ENCODE results near the gene CD19.
"Not testable (repeated sequence)": the region's sequence is repeated elsewhere in the genome, so short reads cannot be mapped to it uniquely, and the experiment has no call there.

The CD19 gene

DNA sequence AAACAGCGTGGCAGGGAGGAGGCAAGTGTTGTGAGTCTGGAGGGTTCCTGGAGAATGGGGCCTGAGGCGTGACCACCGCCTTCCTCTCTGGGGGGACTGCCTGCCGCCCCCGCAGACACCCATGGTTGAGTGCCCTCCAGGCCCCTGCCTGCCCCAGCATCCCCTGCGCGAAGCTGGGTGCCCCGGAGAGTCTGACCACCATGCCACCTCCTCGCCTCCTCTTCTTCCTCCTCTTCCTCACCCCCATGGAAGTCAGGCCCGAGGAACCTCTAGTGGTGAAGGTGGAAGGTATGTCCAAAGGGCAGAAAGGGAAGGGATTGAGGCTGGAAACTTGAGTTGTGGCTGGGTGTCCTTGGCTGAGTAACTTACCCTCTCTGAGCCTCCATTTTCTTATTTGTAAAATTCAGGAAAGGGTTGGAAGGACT is at the start of gene CD19:
Gene CD19 (plus strand): TSS at position 171 of the 425 bp plus-strand sequence. CDS start 30 bp downstream, at position 201.
- no peak for DNase-seq (ENCODE audit: low read depth)

DNA sequence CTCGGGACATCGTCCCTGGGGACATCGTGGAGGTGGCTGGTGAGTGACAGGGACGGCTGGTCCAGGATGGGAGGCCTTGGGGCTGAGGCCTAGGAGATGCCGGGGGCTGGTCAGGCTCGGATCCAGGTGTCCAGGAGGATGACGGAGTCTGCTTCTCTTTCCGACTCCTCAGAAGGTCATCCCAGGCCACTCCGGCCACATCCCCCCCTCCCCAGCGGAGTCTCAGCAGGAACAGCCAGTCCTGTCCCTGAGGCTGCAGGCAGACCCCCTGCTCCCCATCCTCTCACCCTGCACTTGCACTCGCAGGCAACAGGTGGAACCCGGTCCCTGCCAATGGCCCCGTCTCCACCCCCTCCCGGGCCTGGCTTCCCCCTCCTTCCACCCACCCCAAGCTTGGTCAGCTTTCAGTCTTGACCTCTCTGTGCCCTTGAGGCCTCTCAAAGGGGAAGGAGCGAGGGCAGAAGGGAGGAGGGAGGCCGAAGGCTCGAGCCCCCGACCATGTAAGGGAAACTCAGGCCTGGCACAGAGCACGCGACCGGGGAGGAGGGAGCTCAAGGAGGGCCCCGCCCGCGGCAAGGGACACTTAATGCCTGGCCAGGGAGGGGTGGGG is 49.1 kb upstream of the CD19 start:
- no peak for DNase-seq (ENCODE audit: low read depth)

- no peak for DNase-seq (ENCODE audit: low read depth)
Observed at GRCh38 chr16:28883221-28883996, 48.4 kb upstream of the CD19 start.

GRCh38 chr16:28884045-28884444 is 47.7 kb upstream of the CD19 start:
- no peak for DNase-seq (ENCODE audit: low read depth)

DNA sequence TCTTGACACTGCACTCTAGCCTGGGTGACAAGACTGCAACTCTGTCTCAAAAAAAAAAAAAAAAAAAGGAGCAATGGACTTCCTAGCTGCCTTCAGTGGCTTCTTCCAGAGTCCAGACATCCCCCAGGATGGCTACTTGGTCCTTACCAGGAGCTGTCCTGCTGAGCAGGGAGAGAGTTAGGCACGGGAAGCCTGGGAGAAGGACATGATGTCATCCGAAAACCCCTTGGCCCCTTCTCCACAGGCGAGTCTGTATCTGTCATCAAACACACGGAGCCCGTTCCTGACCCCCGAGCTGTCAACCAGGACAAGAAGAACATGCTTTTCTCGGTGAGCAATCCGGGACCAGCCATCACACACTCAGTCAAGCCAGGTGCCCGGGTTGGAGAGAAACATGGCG is 44.8 kb upstream of the CD19 start:
- no peak for DNase-seq (ENCODE audit: low read depth)

DNA sequence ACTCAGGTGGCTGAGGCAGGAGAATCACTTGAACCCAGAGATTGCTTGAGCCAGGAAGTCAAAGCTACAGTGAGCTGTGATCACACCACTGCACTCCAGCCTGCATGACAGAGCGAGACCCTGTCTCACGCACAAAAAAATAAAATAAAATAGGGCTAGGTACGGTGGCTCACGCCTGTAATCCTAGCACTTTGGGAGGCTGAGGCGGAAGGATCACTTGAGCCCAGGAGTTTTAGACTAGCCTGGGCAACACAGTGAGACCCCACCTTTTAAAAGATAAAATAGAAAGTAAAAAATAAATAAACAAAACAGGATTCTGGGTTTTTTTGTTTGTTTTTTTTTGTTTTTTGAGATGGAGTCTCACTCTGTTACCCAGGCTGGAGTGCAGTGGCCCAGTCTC is 41.4 kb upstream of the CD19 start:
- DNase-seq (ENCODE audit: low read depth): not testable (repeated sequence)

- DNase-seq (ENCODE audit: low read depth): no peak
Observed at GRCh38 chr16:28891964-28892890, 39.5 kb upstream of the CD19 start.

GRCh38 chr16:28893291-28893690 is 38.5 kb upstream of the CD19 start:
- DNase-seq (ENCODE audit: low read depth): no peak

GRCh38 chr16:28895609-28896008 is 36.2 kb upstream of the CD19 start:
- DNase-seq (ENCODE audit: low read depth): no peak

DNA sequence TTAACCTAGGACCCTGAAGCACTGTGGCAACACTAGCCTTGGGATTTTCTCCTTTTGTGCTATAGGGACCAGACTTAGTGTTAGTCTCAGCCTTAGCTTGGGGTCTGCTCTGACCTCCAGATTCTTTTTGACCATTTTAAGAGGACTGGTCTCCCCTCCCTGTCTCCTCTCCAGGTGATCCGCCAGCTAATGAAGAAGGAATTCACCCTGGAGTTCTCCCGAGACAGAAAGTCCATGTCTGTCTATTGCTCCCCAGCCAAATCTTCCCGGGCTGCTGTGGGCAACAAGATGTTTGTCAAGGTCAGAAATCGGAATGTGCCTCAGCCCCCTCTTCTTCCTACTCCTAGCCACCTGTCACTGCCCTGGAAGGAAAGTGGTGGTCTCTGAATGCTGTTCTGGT is 33.9 kb upstream of the CD19 start:
- DNase-seq (ENCODE audit: low read depth): no peak

DNA sequence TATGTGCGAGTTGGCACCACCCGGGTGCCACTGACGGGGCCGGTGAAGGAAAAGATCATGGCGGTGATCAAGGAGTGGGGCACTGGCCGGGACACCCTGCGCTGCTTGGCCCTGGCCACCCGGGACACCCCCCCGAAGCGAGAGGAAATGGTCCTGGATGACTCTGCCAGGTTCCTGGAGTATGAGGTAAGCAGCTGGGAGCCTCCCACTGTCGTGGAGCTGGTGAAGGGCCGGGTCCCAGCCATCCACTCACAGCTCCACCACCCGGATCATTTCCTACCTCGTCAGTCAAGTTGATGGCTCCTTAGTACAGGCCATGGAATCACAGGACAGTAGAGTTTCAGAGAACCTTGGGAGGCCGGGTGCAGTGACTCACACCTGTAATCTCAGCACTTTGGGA is 33.5 kb upstream of the CD19 start:
- DNase-seq (ENCODE audit: low read depth): no peak

GRCh38 chr16:28898942-28899341 is 32.8 kb upstream of the CD19 start:
- DNase-seq (ENCODE audit: low read depth): no peak

GRCh38 chr16:28899882-28900590 is 31.7 kb upstream of the CD19 start:
- DNase-seq (ENCODE audit: low read depth): no peak

GRCh38 chr16:28900601-28901000 is 31.2 kb upstream of the CD19 start:
- no peak for DNase-seq (ENCODE audit: low read depth)

DNA sequence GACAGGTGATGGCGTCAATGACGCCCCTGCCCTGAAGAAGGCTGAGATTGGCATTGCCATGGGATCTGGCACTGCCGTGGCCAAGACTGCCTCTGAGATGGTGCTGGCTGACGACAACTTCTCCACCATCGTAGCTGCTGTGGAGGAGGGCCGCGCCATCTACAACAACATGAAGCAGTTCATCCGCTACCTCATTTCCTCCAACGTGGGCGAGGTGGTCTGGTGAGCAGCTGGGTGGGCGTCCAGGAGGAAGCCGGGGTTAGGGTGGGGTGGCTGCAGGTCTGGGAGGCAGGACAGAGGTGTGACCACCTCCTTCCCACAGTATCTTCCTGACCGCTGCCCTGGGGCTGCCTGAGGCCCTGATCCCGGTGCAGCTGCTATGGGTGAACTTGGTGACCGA is 29.9 kb upstream of the CD19 start:
- no peak for DNase-seq (ENCODE audit: low read depth)

DNA sequence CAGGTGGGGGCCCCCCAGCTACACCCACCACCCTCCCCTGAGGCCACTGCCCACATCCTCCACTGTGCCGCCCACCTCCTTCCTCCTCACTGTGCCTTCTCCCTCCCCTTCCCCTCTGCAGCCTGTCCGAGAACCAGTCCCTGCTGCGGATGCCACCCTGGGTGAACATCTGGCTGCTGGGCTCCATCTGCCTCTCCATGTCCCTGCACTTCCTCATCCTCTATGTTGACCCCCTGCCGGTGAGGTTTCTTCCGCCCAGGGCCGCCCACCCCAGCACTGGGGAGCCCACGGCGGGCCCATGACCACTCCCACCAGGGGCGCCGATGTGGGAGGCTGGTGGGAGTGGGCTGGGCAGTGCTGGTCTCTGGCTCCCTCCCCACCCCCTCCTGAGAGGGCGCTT is 28.9 kb upstream of the CD19 start:
- DNase-seq (ENCODE audit: low read depth): no peak

DNA sequence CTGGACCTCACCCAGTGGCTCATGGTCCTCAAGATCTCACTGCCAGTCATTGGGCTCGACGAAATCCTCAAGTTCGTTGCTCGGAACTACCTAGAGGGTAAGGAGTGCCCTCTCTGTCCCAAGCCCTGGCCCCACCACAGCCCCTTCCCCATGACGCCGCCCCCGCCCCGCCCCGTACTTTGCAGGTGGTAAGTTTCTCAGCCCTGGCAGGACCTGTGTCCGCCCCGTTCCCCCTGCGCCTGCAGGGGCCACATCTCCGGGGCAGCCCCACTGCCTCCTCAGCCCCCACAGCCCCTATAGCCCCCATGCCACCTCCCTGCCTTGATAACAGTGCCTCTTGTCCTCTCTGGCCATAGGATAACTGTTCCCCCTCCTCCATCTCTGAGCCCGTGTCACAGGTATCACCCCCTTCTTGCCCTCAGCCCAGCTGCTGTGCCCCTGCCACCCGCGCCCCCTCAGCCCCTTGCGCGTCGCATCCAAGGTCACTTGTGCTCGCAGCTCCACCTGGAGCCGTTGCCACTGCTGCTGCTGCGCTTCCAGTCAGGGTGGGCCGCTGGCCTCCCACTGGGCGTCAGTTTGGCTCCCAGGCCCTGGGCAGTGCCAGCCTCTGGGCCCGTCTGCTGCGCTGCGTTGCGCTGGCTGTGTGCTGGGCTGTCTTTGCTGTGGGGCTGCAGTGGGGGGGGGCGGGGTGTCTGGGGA is 28.3 kb upstream of the CD19 start:
- no peak for DNase-seq (ENCODE audit: low read depth)

GRCh38 chr16:28904363-28904762 is 27.4 kb upstream of the CD19 start:
- DNase-seq (ENCODE audit: low read depth): no peak

DNA sequence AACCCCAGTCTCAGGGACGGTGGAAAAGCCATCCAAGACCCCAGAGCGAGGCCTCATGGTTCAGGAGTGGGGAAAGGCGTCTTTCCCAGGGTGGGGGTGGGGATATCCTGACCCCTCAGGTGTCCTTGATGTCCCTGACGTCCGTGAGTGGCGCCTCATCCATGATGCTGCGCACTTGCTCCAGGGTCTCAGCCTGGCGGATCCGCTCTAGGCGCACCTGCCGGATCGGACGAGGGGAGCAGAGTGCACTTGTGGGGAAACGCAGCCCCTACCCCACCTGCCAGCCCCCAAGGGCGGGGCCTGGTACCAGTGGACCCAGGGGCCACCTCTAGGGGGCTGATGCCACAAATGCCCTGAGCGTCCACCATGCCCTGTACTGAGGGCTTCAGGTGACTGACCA is 26.9 kb upstream of the CD19 start:
- no peak for DNase-seq (ENCODE audit: low read depth)

DNA sequence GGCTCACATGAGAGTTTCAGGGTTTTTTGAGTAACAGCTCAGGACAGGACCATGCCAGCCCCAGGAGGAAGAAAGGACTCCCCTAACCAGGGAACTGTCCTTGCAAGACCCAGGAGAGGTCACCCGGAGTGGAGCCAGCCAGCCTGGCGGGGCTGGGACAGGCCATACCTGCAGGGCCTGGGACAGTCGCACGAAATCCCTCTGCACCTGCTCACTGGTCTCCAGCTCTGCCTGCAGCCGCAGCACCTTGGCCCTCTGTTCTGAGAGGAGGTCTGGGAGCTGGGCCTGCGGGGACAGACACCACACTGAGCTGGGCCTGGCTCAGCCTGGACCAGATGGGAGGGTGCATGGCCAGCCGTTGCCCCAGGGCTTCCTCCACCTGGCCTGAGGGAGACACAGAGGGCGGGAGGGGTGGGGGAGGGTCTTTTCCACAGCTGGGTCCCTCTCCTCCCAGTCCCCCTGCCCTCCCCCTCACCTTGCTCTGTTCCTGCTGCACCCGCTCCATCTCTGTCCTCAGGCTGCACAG is 26.5 kb upstream of the CD19 start:
- no peak for DNase-seq (ENCODE audit: low read depth)

- no peak for DNase-seq (ENCODE audit: low read depth)
Observed at GRCh38 chr16:28905800-28906372, 25.9 kb upstream of the CD19 start.

Measured in stimulated activated CD8-positive, alpha-beta memory T cell treated with anti-CD3 and anti-CD28 coated beads, Interleukin-15, amount 100 ng/mL, for 1 hour (primary cell).